Measurements from ENCODE around the gene FLII.
"Not testable (repeated sequence)": the region's sequence is repeated elsewhere in the genome, so short reads cannot be mapped to it uniquely, and the experiment has no call there.

FLII gene

DNA sequence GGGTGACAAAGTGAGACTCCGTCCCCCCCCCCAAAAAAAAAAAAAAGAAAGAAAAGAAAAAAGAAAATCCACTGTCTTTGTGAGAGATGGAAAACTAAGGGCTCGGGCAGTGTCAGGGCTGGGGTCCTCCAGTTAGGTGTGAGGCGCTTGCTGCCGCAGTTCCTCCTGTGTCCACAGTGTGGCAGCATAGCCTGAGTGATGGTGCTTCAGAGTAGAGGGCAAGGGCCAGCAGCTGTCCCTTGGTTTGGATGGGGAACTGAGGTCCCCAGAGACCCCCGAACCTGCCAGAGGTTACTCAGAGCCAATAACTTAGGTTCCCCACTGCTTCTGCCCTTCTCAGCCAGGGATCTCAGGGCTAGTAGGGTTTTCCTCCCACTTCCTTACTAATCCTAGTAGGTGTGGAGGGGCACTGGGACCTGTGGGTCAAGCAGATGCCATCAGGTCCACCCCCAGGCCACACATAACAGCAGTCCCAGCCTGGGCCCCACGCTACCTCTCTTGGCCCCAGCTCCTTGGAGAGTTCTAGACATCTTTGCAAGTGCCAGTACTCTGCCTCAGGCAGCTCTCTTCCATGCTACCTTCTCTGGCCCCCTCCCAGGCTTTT, 41.0 kb downstream of the FLII start:
- DNase-seq (ENCODE audit: low read depth), result peak; percentile 46

DNA sequence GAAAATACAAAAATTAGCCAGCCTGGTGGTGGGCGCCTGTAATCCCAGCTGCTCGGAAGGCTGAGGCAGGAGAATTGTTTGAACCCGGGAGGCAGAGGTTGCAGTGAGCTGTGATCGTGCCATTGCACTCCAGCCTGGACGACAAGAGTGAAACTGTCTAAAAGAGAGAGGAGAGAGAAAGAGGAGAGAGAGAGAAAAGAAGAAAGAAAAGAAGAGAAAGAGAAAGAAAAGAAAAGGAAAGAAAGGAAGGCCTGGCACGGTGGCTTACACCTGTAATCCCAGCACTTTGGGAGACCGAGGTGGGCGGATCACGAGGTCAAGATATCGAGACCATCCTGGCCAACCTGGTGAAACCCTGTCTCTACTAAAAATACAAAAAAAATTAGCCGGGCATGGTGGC, 41.6 kb downstream of the FLII start:
- not testable (repeated sequence) for DNase-seq (ENCODE audit: low read depth)

DNA sequence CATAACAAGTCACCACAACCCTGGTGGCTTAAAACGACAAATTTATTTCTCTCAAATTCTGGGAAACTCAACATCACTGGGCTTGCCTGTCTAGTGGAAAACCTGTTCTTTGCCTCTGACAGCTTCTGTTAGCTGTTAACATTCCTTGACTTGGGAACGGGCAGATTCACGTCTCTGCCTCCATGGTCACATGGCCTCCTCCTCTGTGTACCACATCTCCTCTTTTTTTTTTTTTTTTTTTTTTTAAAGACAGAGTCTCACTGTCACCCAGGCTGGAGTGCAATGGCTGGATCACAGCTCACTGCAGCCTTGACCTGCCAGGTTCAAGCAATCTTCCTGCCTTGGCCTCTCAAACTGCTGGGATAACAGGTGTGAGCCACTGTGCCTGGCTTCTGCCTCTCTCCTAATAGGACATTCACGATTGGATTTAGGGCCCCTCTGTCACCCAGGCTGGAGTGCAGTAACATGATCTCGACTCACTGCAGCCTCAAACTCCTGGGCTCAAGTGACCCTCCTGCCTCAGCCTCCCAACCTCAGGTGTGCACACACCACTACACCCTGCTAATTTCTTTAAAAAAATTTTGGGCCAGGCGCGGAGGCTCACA, 44.8 kb downstream of the FLII start:
- DNase-seq (ENCODE audit: low read depth), result no peak

GRCh38 chr17:18208092-18208491, 50.4 kb downstream of the FLII start:
- no peak for DNase-seq (ENCODE audit: low read depth)

DNA sequence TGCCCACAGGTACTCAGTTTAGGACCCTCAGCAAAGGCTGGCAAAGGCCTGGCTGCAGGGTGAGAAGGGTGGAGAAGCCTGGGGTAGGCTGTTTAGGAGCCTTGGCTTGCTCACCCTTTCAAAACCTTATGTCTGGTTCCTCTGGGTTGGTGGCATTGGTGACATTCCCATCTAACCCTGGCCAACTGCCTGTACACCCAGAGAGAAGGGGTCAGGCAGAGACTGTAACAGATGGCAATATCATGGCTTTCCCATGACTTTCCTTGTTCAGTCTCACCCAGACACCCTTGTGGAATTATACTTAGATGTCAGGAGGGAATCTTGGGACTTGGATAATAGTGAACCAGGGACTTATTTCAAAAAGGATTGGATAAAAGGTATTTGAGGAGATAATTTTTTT, 51.6 kb downstream of the FLII start:
- DNase-seq (ENCODE audit: low read depth), result no peak

- DNase-seq (ENCODE audit: low read depth), result no peak
Observed at GRCh38 chr17:18205861-18206260, 52.7 kb downstream of the FLII start.

GRCh38 chr17:18203308-18203707, 55.2 kb downstream of the FLII start:
- DNase-seq (ENCODE audit: low read depth), result no peak

GRCh38 chr17:18201108-18201507, 57.4 kb downstream of the FLII start:
- no peak for DNase-seq (ENCODE audit: low read depth)

- no peak for DNase-seq (ENCODE audit: low read depth)
Observed at GRCh38 chr17:18198530-18198929, 60.0 kb downstream of the FLII start.

DNA sequence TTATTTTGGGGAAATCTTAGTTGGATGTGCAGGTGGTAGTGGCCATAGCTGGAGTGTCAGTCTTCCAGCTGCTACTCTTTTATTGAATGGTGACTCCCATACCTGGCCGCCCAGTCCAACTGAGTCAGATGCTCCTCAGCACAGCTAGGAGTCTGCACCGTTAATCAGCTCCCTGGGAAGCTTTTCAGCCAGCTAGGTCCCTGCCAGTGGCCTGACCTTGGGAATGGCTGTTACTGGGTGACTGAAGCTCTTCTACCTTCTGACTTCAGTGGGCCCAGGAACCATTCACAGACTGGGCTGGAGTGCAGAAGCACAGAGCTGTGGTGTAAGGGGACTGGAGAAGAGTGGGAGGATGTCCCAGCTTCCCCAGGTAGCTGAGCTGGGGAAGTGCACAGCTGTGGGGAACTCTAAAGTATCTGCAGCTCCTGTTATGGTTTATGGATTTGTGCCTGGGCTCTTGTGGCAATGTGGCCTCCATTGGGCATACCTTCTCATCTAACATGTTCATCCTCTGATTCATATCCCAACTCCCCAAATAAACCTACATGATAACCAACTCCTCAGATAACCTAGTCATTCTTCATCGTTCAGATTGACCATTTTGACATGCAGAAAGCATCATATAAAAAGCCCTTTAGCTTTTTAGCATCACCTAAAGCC, 60.9 kb downstream of the FLII start:
- DNase-seq (ENCODE audit: low read depth), result no peak

DNA sequence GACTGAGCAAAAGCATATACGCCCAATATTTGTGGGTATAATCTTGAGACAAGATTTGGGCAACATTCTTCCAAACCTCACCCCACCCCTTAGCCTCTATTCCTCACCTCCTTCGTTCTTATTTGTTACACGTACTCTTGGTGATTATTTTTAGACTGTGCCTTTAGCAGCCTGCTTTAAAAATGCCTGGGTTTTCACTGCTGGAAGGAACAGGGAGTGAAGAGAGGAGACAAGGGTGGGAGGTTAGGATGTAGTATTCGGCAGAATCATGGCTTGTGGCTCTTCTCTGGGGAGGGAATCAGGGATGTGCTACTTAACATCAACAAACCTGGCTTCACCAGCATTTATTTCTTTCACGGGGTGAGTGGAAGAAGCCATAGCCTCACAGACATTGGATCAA, 63.3 kb downstream of the FLII start:
- no peak for DNase-seq (ENCODE audit: low read depth)
